Measurements from ENCODE around the gene RNF151. TPM values are rescaled to one million over a fixed set of nuclear protein-coding genes. Genes with fewer than 3 reads are reported as not detected.
A peak's percentile ranks its signal among the peaks of the same experiment; 100 is the strongest.

RNF151 gene
- total and polyA plus RNA-seq, 2 of the 13 experiments (the other 11 are each of a cell fraction or from before 2014, with no cell fraction given): not detected

GRCh38 chr16:2009791-2010510 is 43.3 kb downstream of the RNF151 start, which contains the start of gene ZNF598 (continued):
- TF ChIP-seq FOXJ3 (CRISPR knock-in tag; IDR thresholded peaks at IDR 0.05; ENCODE audit: borderline replicate concordance) (no peak), ZBTB1 (CRISPR knock-in tag; IDR thresholded peaks at IDR 0.05; ENCODE audit: borderline replicate concordance) (no peak), ZNF33A (CRISPR knock-in tag; IDR thresholded peaks at IDR 0.05; ENCODE audit: borderline replicate concordance) (no peak), TBP (CRISPR knock-in tag; IDR thresholded peaks at IDR 0.05) (no peak), ERF (CRISPR knock-in tag; IDR thresholded peaks at IDR 0.05) (peak; percentile 58), ZNF230 (CRISPR knock-in tag; IDR thresholded peaks at IDR 0.05) (0 out of 2 replicates have a peak, but pooled peaks have one; percentile 17), ZSCAN21 (CRISPR knock-in tag; IDR thresholded peaks at IDR 0.05; ENCODE audit: borderline replicate concordance) (no peak), MED8 (CRISPR knock-in tag; IDR thresholded peaks at IDR 0.05; ENCODE audit: insufficient replicate concordance) (no peak), RORA (CRISPR knock-in tag; IDR thresholded peaks at IDR 0.05) (no peak), PLSCR1 (CRISPR knock-in tag; IDR thresholded peaks at IDR 0.05; ENCODE audit: borderline replicate concordance) (no peak), ZNF367 (CRISPR knock-in tag; IDR thresholded peaks at IDR 0.05; ENCODE audit: borderline replicate concordance) (no peak), ZNF883 (CRISPR knock-in tag; IDR thresholded peaks at IDR 0.05; ENCODE audit: not compliant biosample characterization) (peak; percentile 78), ZNF225 (CRISPR knock-in tag; IDR thresholded peaks at IDR 0.05) (no peak; the same call in 1 of the 2 replicates), KLF16 (CRISPR knock-in tag; IDR thresholded peaks at IDR 0.05) (no peak; a peak in 1 of 4 replicates), FOXA3 (CRISPR knock-in tag; IDR thresholded peaks at IDR 0.05) (no peak), SP2 (CRISPR knock-in tag; IDR thresholded peaks at IDR 0.05) (peak; percentile 80), CEBPB (IDR thresholded peaks at IDR 0.05; ENCODE audit: borderline replicate concordance, low read depth, low read length) (no peak), JARID2 (CRISPR knock-in tag; IDR thresholded peaks at IDR 0.05; ENCODE audit: insufficient replicate concordance) (peak; percentile 20), ZNF737 (CRISPR knock-in tag; IDR thresholded peaks at IDR 0.05; ENCODE audit: borderline replicate concordance) (no peak), TARDBP (CRISPR knock-in tag; IDR thresholded peaks at IDR 0.05) (peak; percentile 28; the same call in 1 of the 2 replicates)
- TF ChIP-seq, protein P1, sequence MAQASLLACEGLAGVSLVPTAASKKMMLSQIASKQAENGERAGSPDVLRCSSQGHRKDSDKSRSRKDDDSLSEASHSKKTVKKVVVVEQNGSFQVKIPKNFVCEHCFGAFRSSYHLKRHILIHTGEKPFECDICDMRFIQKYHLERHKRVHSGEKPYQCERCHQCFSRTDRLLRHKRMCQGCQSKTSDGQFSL (CRISPR knock-in tag; IDR thresholded peaks at IDR 0.05): no peak
- TF ChIP-seq, protein P2, sequence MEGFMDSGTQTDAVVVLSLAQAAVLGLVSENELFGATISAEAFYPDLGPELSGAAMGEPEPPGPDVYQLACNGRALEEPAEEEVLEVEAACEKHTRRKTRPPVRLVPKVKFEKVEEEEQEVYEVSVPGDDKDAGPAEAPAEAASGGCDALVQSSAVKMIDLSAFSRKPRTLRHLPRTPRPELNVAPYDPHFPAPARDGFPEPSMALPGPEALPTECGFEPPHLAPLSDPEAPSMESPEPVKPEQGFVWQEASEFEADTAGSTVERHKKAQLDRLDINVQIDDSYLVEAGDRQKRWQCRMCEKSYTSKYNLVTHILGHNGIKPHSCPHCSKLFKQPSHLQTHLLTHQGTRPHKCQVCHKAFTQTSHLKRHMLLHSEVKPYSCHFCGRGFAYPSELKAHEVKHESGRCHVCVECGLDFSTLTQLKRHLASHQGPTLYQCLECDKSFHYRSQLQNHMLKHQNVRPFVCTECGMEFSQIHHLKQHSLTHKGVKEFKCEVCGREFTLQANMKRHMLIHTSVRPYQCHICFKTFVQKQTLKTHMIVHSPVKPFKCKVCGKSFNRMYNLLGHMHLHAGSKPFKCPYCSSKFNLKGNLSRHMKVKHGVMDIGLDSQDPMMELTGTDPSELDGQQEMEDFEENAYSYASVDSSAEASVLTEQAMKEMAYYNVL (CRISPR knock-in tag; IDR thresholded peaks at IDR 0.05; ENCODE audit: borderline replicate concordance): peak; percentile 28; the same call in 1 of the 2 replicates
- TF ChIP-seq, protein P3, sequence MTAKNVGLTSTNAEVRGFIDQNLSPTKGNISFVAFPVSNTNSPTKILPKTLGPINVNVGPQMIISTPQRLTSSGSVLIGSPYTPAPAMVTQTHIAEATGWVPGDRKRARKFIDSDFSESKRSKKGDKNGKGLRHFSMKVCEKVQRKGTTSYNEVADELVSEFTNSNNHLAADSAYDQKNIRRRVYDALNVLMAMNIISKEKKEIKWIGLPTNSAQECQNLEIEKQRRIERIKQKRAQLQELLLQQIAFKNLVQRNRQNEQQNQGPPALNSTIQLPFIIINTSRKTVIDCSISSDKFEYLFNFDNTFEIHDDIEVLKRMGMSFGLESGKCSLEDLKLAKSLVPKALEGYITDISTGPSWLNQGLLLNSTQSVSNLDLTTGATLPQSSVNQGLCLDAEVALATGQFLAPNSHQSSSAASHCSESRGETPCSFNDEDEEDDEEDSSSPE (CRISPR knock-in tag; IDR thresholded peaks at IDR 0.05): peak; percentile 45; the same call in 1 of the 2 replicates
- TF ChIP-seq, protein P4, sequence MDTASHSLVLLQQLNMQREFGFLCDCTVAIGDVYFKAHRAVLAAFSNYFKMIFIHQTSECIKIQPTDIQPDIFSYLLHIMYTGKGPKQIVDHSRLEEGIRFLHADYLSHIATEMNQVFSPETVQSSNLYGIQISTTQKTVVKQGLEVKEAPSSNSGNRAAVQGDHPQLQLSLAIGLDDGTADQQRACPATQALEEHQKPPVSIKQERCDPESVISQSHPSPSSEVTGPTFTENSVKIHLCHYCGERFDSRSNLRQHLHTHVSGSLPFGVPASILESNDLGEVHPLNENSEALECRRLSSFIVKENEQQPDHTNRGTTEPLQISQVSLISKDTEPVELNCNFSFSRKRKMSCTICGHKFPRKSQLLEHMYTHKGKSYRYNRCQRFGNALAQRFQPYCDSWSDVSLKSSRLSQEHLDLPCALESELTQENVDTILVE (CRISPR knock-in tag; IDR thresholded peaks at IDR 0.05): peak; percentile 88

Measured in HepG2 (cell line).